Epithelial cell of proximal tubule (primary cell): ENCODE data around the gene SGCG. TPM values are rescaled to one million over a fixed set of nuclear protein-coding genes. Genes with fewer than 3 reads are reported as not detected.
A peak's percentile ranks its signal among the peaks of the same experiment; 100 is the strongest.

Source experiments
- DNase-seq: peaks from one replicate; pipeline ENCODE4 v3.0.0-alpha.2; 2011; ENCODE audit warnings: low read depth
- H3K4me3 ChIP-seq: 2 replicates; pipeline ENCODE4 v1.5.1; 2011; ENCODE audit warnings: low read depth, mild to moderate bottlenecking, low read length
- total RNA-seq: library from RNA; depleted of rRNA; stranded (reverse); fragments of >200 nt; gene quantifications from 2 replicates; pipeline ENCODE4 v1.2.3, GENCODE V29; 2015
- TF ChIP-seq, protein P1 (sequence below): conservative IDR thresholded peaks from 2 replicates; pipeline ENCODE4 v1.5.1; 2012; ENCODE audit warnings: low read depth, mild to moderate bottlenecking, low read length

SGCG gene
- total RNA-seq, 1 donor from 2014 or later: not detected

DNA sequence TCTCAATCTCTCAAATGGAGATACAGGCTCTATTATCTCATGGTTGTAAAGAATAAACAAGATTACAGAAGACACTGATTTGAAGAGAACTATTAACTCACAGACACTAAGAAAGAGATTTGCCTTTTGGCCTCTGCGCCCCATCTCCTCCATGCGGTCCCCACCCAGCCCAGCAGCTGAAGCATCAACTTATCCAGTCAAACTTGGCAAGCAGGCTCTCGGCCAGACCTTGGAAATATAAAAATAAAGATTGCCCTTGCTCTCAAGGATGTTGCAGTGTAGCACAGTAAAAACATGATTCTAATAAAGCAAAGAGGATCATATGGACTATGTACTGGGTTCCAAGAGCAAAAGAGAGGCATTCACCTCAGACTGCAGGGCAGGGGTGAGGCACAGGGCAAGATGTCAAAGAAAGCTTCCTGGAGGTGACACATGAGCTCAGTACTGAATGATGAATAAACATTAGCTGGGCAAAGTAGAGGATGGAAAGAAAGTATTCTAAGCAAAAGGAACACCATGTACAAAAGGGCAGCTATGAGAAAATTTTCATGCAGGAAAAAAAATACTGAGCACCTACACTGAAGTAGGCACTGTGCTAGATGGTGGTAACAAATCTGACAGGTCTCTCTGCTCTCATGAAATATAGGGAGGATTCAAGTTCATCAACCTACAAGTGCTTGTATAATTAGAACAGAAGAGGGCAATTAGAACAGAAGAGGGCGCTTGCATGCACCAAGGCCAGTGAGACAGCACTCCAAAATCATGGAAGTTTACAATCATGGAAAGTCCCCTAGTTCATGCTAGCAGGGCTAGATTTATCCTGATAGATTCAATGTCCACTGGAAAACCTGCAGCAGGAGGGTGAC, 167.7 kb downstream of the SGCG start:
- TF ChIP-seq, protein P1, sequence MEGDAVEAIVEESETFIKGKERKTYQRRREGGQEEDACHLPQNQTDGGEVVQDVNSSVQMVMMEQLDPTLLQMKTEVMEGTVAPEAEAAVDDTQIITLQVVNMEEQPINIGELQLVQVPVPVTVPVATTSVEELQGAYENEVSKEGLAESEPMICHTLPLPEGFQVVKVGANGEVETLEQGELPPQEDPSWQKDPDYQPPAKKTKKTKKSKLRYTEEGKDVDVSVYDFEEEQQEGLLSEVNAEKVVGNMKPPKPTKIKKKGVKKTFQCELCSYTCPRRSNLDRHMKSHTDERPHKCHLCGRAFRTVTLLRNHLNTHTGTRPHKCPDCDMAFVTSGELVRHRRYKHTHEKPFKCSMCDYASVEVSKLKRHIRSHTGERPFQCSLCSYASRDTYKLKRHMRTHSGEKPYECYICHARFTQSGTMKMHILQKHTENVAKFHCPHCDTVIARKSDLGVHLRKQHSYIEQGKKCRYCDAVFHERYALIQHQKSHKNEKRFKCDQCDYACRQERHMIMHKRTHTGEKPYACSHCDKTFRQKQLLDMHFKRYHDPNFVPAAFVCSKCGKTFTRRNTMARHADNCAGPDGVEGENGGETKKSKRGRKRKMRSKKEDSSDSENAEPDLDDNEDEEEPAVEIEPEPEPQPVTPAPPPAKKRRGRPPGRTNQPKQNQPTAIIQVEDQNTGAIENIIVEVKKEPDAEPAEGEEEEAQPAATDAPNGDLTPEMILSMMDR: peak; percentile 30
- DNase-seq: no peak
- no peak overlapping the region for H3K4me3 ChIP-seq

GRCh38 chr13:23349161-23349897, 168.6 kb downstream of the SGCG start:
- TF ChIP-seq, protein P1: no peak
- no peak for DNase-seq

DNA sequence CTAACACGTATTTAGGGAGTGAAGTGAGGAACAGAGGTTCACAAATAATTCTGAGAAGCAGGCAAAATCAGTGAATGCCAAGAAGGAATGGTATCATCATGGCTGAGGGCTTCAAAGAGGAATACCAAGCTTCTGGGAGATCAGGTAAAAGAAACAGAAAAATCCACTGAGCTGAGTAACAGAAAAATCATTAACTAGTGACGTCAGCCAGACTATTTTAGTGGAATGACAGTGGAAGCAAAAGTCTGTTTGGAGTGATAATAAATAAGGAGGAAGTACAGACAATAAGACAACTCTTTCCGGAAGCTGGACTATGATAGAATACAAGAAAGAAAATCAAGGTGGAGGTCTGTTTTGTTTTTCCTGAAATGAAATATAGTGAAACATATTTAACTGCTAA, 169.2 kb downstream of the SGCG start:
- TF ChIP-seq, protein P1: no peak
- H3K4me3 ChIP-seq: no peak overlapping the region
- DNase-seq: peak; percentile 85

More at GRCh38 chr13:23349161-23349897, 168.6 kb downstream of the SGCG start:
- H3K4me3 ChIP-seq: no peak overlapping the region

GRCh38 chr13:23352161-23352560, 171.4 kb downstream of the SGCG start:
- TF ChIP-seq, protein P1: no peak
- DNase-seq: no peak
- H3K4me3 ChIP-seq: no peak overlapping the region

GRCh38 chr13:23354520-23354919, 173.7 kb downstream of the SGCG start:
- TF ChIP-seq, protein P1: no peak
- no peak for DNase-seq
- H3K4me3 ChIP-seq: no peak overlapping the region

GRCh38 chr13:23356368-23356767, 175.6 kb downstream of the SGCG start:
- DNase-seq: no peak
- TF ChIP-seq, protein P1: no peak
- H3K4me3 ChIP-seq: no peak overlapping the region
